Activated effector memory CD4-positive, alpha-beta T cell treated with anti-CD3 and anti-CD28 coated beads, Interleukin-2, amount 50 U/mL, for 16 hours (primary cell): ENCODE data around the gene SRXN1.
"Not testable (repeated sequence)": the region's sequence is repeated elsewhere in the genome, so short reads cannot be mapped to it uniquely, and the experiment has no call there.

Experiments used
- DNase-seq: peaks from one replicate; pipeline ENCODE4 v3.0.0-alpha.2; 2020

The SRXN1 gene

DNA sequence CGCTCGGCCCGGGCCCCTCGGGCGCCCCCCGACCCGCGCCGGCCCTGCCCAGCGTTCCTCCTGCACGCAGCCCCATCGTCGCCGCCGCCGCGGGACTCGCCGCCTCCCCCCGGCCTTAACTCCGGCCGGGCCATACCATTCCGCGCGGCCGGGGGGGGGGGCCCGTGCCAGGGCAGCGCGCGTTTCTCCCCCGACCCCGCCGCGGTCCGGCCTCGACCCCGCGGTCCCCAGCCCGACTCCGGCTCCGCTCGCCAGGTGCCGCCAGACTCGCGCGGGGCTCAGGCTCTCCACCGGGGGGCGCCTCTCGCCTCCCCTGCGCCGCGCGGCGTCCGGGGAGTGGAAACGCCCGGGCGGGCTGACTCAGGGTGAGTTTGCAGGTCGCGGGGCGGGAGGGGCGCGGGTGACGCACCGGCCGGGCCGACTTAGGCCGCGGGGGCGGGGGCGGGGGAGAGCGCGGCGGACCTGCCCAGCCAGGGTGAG is at the start of gene SRXN1:
Gene SRXN1, minus strand, starts transcription at position 91 of the 480 bp plus-strand sequence. Its CDS starts 15 bp downstream, at position 76.
- DNase-seq: peak; percentile 94

DNA sequence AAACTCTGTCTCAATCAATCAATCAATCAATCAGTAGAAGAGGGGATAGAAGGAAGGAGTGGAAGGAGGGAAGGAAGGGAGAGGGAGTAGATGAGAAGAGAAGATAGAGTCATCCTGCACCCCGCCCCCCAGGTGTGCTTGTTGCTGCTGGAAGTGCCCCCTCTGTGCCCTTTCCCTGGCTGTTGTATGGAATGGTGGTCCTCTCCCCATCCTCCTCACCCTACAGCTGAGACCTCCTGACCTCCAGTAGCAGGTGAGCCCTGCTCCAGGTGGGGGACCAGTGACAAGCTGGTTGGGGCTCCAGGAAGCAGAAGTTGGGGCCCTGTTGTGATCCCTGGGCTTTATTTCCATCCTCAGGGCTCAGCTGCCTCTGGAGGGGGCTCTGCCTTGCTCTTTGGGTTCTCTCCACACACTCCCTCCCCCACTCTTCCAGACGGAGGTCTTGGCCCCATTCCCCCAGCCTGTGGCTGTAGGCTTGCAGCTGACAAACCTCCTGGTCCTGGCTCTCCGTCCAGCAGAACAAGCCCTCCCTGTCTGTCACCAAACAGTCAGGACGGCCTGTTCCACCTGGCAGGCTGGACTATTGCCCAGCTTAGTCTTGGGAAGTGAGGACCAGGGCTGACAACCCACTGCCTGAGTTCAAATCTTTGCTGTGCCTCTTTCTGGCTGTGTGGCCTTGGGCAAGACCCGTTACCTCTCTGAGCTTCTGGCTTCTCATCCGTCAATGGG is 48.6 kb upstream of the SRXN1 start:
- DNase-seq: peak; percentile 17

- no peak for DNase-seq
These were observed 46.9 kb upstream of the SRXN1 start for GRCh38 chr20:699811-700338.

GRCh38 chr20:699342-699741 is 46.3 kb upstream of the SRXN1 start:
- DNase-seq: no peak

DNA sequence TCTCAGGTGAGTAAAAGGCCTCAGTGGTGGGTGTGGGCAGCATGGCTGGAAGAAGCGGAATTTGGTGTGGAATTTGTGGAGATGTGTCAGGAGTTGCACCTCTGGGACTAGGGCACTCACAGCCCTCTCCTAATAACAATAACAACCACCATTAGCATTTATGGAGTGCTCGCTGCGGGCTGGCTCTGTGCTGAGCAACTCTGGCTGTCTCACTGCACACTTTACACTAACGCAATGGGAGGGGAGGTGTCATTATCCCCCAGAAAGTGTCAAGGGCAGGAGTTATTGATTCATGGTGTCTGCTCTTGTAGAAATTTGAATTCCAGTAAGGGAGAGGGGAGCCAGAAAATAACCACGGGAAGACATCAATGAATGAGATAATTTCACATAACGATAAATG is 45.3 kb upstream of the SRXN1 start:
- no peak for DNase-seq

DNA sequence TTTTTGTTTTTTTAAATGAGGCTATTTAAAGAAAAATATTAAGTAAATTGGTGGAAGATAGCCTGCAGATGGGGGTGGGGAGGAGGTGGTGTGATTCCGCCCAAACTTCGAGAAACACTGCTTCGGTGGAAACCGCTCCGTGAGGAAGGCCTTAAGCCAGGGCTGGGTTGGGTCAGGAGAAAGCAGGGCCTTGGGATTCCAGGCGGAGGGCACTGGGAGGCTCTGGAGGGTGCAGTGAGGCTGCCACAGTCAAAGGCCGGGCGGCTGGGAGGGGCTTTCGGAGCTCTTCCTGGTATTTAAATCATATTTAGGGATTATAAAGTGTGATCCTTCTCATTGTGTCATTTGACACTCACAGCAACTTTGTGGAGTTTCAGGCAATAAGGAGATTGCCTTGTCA is 44.8 kb upstream of the SRXN1 start:
- DNase-seq: no peak

DNA sequence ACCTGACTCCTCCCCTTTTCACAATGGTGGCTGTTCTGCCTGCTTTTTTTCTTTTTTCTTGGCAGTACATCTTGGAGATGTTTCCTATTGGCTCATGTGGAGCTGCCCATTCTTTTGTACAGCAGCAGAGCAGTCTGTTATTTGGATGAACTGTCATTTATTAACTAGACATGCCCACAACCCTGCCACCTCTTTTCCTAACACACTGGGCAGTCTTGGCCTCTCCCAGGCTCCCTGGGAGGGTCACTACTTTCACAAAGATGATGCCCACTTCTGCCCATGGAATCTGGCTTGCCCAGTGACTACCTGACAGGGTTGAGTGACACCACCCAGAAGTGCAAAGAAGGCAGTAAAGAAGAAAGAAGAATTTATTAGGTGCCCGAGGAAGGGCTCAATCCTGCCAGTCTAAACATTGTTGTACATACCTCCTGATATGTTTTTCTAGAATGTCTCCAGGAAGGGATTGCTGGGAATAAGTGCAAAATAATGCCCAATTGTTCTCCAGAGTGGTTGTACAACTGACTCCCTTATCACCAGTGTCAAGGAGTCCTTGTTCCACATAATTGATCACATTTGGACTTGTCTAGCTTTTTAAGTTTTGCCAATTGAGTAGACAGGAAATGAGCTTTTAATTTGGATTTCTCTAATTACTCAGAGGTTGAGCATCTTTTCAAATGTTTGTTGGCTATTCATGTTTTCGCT is 42.3 kb upstream of the SRXN1 start:
- no peak for DNase-seq

DNA sequence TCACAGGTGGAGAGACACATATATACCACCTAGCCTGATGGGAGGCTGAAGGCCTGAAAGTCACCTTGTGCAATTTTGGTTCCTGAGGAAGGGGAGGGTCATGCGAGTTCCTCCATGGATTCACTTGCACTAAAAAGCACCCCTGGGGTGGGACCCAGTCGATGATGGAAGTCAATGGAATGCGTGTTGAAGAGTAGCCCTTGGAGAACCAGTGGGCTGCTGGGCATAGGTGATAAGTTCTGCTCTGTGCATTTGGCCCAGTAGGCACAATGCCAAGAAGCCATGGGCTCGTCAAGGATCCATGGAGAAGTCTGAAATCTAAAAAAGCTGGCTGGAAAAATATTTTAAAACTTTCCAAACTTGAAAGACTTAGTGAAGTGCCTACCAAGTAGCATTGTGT is 41.5 kb upstream of the SRXN1 start:
- DNase-seq: no peak

DNA sequence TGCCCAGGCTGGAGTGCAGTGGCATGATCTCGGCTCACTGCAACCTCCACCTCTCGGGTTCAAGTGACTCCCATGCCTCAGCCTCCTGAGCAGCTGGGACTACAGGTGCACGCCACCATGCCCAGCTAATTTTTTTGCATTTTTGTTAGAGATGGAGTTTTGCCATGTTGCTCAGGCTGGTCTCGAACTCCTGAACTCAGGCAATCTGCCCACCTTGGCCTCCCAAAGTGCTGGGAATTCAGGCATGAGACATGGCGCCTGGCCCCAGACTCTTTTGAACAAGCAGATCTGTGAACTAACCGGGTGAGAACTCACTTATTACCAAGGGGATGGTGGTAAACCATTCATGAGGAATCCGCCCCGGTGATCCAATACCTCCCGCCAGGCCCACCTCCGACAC is 40.8 kb upstream of the SRXN1 start:
- DNase-seq: not testable (repeated sequence)

- no peak for DNase-seq
These were observed 39.0 kb upstream of the SRXN1 start for GRCh38 chr20:692044-692443.

DNA sequence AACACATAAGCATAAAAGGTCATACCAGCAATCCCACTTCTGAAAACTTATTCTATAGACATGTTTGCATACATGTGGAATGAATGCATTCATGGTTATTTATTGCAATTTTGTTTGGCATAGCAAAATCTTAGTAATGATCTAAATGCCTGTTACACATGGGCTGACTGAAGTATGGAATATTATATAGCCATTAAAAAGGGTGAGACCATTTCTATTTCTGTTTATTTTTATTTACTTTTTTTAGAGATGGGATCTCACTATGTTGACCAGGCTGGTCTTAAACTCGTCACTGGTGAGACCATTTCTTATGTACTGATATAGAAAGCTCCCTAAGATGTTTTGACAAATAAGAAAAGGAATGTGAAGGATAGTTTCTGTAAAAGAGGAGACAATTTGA is 36.9 kb upstream of the SRXN1 start:
- DNase-seq: no peak

DNA sequence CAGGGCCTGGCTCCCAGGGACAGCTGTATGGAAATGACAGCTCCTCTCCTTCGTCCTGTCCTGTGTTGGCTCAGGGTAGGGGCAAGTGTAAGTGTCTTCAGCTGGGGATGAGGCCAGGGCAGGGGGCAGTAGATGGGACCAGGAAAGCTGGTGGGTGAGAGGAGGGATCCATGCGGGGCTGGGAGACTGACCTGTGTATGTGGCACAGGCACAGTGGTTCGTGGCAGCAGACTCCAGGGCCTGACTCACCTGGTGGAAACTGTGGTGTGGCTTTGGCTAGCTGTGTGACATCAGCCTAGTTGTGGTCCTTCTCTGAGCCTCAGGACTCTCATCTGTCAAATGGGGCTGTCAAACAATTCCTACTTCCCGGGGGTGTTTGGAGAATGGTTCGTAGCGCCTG is 36.3 kb upstream of the SRXN1 start:
- peak; percentile 27 for DNase-seq

DNA sequence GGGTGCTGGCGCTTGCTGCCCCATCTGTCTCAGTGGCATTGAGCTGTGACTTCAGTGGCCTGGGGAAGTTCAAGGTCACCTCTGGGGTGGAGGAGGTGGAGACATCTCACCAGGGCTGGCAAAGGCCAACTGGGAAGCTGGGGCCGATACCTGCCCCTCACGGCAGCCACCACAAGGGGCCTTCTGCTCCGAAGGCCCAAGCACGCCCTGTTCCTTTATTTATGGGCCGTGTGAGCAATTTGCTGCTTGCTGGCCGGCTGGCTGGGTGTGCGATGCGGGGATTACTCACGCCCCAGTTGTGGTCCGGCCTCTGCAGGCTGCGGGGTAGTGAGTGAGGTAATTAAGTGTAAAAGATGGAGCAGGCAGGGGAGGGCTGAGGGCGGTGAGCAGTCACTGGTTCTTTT is 35.8 kb upstream of the SRXN1 start:
- DNase-seq: no peak

DNA sequence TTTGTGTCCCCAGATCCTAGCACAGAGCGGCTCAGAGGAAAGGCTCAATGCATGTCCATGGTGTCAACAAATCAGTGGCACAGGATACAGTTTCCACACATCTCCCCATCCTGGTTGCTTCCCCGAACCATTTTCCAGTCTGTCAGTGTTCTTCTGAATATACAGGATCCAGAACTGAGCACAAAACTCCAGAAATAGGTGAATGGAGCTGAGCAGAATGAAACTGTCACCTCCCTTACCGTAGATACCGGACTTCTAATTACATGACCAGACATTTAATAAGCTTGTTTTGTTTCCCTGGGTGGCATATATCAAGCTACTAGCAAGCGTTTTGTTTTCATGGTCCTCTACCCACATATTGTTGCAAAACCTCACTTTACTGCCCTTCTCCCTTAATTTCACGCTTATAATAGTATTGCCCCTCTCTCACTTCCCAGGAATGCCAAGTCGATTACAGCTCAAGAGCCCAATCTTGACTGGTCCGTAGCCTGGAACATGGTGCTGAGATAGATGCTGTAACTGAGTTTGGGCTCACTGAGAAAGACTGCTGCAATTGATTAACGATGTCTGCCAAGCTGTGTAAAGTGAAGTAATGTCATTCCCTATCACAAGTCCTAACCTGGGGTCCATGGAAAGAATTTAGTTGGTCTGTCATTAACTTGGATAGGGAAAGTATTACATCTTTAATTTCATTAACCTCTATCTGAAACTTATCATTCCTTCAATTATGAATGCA is 34.6 kb upstream of the SRXN1 start:
- no peak for DNase-seq

DNA sequence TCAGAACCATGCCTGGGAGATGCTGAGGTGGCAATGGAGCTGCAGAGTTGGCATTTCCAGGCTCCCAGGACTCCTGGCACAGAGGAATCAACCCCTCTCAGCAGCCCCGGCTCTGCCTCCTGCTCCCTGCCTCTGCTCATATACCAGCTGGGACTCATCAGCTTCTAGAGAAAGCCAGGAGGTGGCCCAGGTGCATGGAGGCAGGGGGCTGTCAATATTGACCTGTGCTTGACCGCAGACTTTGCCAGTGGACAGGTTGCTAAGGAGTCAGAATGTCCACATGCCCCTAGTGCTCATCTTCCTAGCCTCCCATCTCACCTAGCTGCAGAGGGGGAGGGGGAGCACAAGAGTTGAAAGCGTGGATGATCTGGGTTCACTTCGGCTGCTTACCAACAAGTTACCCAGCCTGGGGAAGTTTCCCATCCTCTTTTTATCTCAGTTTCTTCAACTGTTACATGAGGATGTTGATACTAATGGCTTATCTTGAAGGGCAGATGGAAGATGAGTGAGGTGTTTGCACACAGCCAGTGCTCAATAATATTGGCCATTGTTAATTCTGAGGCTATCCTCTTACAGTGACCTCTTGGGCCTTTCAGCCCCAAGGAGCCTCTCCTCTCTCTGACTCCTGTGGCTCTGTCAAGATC is 31.8 kb upstream of the SRXN1 start:
- DNase-seq: no peak

DNA sequence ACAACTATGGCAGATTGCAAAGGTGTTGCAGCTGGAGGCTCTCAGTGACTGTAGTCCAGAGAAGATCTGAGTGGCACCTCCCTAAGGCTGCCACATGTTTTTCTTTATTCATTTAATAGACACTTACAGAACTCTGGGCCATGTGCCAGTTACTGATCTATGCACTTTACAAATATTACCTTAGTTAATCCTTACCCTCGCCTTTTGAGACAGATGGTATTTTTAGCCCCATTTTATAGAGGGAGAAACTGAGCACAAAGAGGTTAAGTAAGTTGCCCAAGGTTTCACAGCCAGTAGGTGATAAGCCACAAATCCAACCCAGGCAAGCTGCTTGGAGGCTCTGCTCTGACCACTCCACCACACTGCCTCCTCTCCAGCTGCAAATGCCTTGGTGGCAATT is 29.1 kb upstream of the SRXN1 start:
- DNase-seq: no peak

- no peak for DNase-seq
These were observed 27.7 kb upstream of the SRXN1 start for GRCh38 chr20:680638-681187.

DNA sequence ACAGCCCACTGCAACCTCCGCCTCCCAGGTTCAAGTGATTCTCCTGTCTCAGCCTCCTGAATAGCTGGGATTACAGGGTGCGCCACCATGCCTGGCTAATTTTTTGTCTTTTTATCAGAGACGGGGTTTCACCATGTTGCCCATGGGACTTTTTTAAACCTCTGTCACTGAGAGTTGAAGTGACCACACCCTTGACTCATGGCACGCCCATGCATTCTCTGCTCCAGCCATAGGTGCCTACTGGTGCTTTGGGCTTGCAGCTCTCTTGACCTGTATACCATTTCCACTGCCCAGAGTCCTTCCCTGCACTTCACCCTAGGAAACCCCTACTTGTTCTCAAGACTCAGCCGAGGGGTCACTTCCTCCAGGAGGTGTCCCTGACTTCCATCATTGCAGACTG is 25.0 kb upstream of the SRXN1 start:
- no peak for DNase-seq

DNA sequence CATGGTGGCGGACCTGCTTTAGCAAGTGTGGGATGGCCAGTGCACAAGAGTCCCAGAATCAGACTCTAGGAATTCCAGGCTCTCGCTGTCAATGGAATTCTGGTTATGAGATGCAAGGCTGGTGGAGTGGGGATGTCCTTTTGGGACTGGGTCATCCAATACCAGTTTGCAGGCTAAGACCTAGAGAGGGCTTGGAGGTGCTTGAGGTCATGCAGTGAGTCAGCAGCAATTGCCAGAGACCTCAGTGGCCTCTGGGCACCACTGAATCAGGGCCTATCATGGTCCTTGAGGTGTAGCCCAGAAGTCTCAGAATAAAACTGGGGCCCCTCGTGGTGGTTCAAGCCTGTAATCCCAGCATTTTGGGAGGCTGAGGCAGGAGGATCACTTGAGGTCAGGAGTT is 24.0 kb upstream of the SRXN1 start:
- DNase-seq: no peak

GRCh38 chr20:676315-676937 is 23.4 kb upstream of the SRXN1 start:
- no peak for DNase-seq

DNA sequence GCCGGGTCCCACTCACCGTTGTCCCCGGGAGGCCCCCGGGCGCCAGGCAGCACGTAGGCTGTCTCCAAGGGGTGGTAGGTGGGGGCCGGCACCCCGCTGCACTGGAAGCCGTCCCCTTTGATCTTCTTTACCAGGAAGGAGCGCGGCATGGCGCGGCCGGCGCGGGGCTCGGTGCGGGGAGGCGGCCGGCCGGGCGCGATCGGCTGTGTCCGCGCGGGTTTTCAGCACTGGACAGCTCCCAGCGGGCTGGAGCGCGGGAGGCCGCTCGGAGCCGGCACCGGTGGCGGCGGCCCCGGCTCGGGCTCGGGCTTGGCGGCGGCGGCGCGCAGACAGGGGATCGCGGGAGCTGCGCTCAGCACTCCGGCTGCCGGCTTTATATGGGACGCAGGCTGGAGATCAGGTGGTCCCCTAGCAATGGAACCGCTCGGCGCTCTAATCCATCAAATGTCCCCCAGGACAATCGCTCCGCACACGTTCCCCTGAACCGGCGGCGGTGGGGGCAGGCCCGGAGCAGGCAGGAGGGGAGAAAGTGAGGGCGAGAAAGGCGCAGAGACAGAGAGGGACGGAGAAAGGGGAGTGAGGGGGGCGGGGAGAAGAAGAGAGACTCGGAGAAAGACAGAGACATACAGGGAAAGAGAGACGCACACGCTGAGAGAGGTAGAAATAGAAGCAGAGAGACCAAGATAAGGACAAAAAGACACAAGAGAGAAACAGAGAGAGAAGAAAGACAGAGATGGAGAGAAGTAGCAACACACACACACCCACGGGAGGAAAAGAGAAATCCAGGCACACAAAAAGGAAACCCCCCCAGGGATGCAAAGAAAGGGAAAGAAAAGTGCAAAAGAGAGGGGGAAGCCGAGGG is 22.7 kb upstream of the SRXN1 start, which contains the start of gene SCRT2:
Gene SCRT2, minus strand, starts transcription at position 350 of the 862 bp plus-strand sequence. Its CDS starts 201 bp downstream, at position 149.
- peak; percentile 85 for DNase-seq
